ENCODE measurements around the gene VAV2.

The VAV2 gene

DNA sequence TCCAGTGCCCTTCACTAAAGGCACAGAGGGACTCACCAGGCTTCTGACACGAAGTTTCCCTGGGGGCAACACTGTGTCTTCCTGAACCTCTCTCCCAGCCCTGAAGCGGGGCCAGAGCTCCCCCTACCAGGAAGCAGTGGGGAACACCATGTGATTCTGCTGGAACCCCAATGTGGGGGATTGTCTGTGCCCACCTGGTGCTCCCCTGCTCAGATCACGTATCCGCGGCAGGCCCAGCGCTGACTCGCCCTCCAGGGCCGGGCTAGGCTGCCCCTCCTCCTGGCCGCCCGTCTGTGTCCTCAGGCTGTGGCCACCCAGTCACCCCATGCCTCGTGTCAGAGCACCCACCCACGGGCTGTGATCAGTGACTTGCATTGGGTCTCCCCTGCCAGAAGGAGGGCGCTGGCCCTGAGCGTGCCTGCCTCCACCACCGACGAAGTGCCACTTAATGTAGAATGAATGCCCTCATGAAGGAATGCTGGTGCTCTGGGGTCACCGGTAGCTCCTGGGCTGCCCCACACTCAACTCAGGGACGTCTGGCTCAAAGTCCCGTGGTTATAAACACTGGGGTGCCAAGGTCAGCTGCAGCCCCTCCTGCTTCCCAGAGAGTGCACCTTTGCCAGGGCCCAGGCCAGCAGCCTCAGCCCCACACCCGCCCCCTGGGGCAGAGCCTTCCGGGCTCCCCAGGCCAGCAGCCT is 276.1 kb downstream of the VAV2 start:
- Mint-ChIP-seq H3K4me1 (peaks cover 42% of the 10 kb centered on the region), H3K36me3 (ENCODE audit: low read depth) (peaks cover 14% of the 10 kb centered on the region), H3K9me3 (peaks cover 15% of the 10 kb centered on the region), H3K27ac (no peak overlapping the region), H3K4me3 (peak overlapping the region; percentile 23), H3K27me3 (ENCODE audit: low read depth, poor library complexity) (peaks cover 13% of the 10 kb centered on the region)
- TF ChIP-seq, protein P1, sequence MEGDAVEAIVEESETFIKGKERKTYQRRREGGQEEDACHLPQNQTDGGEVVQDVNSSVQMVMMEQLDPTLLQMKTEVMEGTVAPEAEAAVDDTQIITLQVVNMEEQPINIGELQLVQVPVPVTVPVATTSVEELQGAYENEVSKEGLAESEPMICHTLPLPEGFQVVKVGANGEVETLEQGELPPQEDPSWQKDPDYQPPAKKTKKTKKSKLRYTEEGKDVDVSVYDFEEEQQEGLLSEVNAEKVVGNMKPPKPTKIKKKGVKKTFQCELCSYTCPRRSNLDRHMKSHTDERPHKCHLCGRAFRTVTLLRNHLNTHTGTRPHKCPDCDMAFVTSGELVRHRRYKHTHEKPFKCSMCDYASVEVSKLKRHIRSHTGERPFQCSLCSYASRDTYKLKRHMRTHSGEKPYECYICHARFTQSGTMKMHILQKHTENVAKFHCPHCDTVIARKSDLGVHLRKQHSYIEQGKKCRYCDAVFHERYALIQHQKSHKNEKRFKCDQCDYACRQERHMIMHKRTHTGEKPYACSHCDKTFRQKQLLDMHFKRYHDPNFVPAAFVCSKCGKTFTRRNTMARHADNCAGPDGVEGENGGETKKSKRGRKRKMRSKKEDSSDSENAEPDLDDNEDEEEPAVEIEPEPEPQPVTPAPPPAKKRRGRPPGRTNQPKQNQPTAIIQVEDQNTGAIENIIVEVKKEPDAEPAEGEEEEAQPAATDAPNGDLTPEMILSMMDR (IDR thresholded peaks at IDR 0.05), result peak; percentile 42
- DNase-seq, result peak; percentile 51

DNA sequence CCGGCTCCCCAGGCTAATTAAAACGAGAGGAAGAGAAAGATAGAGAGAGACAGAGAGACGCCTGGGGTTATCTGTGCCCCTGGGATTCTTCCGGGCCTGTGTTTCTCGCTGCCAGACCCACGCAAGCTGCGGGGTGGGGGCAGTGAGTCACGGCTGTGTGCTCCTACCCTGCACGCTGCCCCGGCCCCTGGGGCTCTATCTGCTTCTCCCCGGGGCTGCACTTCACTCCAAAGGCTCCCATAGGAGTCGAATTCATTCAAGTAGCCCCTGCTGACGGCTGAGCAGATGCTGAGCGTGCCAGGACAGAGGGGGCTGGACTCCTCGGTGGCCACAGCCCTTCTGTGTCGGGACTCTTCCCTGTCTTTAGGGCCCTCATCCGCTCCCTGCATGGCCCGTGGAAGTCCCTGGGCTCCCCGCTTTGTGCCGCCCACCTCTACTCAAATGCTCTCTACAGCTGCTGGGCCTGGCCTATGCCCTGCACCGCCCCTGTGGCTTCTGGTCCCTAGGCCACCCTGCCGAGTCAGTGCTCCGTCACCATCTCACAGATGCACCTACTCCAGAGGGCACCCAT is 276.7 kb downstream of the VAV2 start:
- peaks cover 7% of the 10 kb centered on the region for H3K36me3 Mint-ChIP-seq (ENCODE audit: low read depth)
- peak overlapping the region; percentile 72 for H3K27ac Mint-ChIP-seq
- DNase-seq, result no peak
- H3K27me3 Mint-ChIP-seq (ENCODE audit: low read depth, poor library complexity), result peaks cover 13% of the 10 kb centered on the region
- peaks cover 9% of the 10 kb centered on the region for H3K9me3 Mint-ChIP-seq
- H3K4me3 Mint-ChIP-seq, result peak overlapping the region; percentile 23
- TF ChIP-seq, protein P1 (IDR thresholded peaks at IDR 0.05), result no peak
- H3K4me1 Mint-ChIP-seq, result peaks cover 48% of the 10 kb centered on the region

DNA sequence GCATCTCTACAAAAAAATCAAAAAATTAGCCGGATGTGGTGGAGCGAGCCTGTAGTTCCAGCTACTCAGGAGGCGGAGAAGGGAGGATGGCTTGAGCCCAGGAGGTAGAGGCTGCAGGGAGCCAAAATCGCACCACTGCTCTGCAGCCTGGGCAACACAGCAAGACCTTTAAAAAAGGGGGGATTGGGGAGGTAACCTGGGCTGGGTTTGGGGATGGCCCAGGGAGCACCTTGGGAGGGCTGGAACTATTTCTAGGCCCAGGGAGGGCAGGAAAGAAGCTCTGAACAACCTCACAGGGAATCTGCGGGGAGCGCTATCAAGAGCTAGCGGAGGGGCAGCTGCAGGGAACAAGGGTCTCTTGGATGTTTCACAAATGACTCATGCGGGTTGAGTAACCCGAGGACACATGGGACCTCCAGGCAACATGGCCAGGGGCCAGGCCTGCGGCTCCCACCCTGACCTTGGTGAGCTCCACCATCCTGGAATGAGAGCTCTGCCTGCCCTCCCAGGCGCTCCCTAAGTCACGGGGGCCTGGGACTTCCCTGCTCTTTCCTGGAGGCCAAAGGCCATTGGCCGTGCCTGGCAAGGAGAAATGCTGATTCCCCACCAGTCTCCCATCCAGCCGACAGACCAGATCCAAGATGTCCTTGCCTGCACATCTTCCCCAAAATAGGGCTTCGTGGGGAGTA is 277.4 kb downstream of the VAV2 start:
- H3K36me3 Mint-ChIP-seq (ENCODE audit: low read depth), result peaks cover 5% of the 10 kb centered on the region
- H3K4me3 Mint-ChIP-seq, result peak overlapping the region; percentile 34
- DNase-seq, result no peak

DNA sequence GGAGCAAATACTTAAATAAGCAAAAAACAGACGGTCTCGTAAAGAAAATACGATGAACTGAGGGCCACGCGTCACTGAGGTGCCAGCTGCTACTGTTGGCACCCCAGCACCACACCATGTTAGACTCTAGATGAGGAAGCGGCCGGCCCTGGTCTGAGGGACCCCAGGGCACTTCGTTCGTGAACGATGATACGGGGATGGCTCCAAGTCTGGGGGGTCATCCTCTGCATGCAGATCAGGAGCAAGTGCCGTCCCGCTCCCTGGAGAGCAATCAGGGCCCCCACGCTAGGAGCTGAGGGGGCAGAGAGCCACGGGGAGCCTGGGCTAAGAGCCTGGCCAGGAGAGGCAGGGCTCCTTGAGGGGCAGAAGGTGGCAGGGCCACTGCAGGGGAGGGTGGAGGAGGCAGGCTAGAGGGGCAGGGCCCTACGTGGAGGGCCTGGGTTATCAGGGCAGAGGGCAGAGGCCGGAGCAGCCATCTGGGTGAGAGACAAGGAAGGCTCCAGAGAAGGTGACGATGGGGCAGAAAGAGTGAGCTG is 278.1 kb downstream of the VAV2 start:
- H3K9me3 Mint-ChIP-seq, result peaks cover 3% of the 10 kb centered on the region
- TF ChIP-seq, protein P1 (IDR thresholded peaks at IDR 0.05), result no peak
- H3K4me3 Mint-ChIP-seq, result peak overlapping the region; percentile 34
- H3K36me3 Mint-ChIP-seq (ENCODE audit: low read depth), result peaks cover 1% of the 10 kb centered on the region
- H3K4me1 Mint-ChIP-seq, result peaks cover 58% of the 10 kb centered on the region
- DNase-seq, result no peak
- no peak overlapping the region for H3K27ac Mint-ChIP-seq
- peaks cover 12% of the 10 kb centered on the region for H3K27me3 Mint-ChIP-seq (ENCODE audit: low read depth, poor library complexity)

More for the DNA sequence above, 277.4 kb downstream of the VAV2 start:
- H3K4me1 Mint-ChIP-seq, result peaks cover 51% of the 10 kb centered on the region
- TF ChIP-seq, protein P1 (IDR thresholded peaks at IDR 0.05), result no peak
- peak overlapping the region; percentile 72 for H3K27ac Mint-ChIP-seq
- H3K9me3 Mint-ChIP-seq, result peaks cover 6% of the 10 kb centered on the region
- H3K27me3 Mint-ChIP-seq (ENCODE audit: low read depth, poor library complexity), result peaks cover 12% of the 10 kb centered on the region

DNA sequence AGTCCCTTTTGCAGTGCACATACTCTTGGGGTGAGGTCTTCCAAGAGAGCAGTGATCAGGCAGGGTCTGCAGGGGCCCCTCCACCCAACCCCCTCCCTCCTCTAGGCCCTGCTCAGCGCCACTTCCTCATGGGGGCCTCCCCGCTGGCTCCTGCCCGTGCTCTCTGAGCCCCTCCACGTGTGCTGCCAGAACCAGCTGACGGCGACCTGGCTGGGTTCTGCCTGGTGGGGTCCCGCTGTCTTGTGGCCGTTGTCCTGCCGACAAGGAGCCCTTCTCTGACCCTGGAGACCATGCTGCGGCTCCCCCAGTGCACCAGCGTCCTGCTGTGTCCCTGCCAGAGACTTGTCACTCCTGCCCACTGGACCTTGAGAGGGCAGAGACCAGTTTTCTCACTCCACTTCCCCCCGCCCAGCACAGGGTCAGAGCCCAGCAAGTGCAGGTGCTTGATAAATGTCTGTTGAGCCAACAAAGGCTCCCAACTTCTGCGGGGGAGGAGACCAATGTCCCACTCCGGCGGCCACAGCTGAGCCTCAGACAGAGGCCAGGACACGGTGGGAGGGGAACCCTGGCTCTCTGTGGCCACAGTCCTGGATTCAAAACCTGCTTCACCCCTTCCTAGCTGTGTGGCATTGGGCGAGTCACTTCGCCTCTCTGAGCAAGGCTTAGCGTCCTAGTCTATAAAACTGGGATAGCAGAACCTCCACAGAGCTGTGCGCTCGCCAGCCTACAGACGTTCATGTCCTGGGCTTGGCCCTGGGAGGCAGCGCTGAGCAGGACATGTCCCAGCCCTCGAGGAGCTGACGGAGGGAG is 278.8 kb downstream of the VAV2 start:
- Mint-ChIP-seq H3K27me3 (ENCODE audit: low read depth, poor library complexity) (peaks cover 12% of the 10 kb centered on the region), H3K27ac (no peak overlapping the region), H3K36me3 (ENCODE audit: low read depth) (no peaks in the 10 kb centered on the region), H3K4me3 (no peak overlapping the region), H3K4me1 (peaks cover 58% of the 10 kb centered on the region), H3K9me3 (no peaks in the 10 kb centered on the region)
- peak; percentile 56 for DNase-seq
- TF ChIP-seq, protein P1 (IDR thresholded peaks at IDR 0.05), result no peak
